CD1c-positive myeloid dendritic cell (primary cell): ENCODE measurements around the gene CEP57L1.
"Not testable (repeated sequence)": the region's sequence is repeated elsewhere in the genome, so short reads cannot be mapped to it uniquely, and the experiment has no call there.

Source experiments
- DNase-seq: peaks from one replicate; pipeline ENCODE4 v3.0.0-alpha.2; 2016; ENCODE audit errors: extremely low spot score

CEP57L1 gene

DNA sequence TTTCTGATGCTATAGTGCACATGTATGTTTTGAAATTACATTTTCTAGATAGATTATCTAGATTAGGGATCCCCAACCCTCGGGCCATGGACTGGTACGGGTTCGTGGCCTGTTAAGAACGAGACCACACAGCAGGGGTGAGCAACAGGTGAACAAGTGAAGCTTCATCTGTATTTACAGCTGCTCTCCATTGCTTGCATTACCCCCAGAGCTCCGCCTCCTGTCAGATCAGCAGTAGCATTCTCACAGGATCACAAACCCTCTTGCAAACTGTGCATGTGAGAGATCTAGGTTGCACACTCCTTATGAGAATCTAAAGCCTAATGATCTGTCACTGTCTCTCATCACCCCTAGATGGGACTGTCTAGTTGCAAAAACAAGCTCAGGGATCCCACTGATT lies 10.4 kb downstream of the CEP57L1 start:
- no peak for DNase-seq

DNA sequence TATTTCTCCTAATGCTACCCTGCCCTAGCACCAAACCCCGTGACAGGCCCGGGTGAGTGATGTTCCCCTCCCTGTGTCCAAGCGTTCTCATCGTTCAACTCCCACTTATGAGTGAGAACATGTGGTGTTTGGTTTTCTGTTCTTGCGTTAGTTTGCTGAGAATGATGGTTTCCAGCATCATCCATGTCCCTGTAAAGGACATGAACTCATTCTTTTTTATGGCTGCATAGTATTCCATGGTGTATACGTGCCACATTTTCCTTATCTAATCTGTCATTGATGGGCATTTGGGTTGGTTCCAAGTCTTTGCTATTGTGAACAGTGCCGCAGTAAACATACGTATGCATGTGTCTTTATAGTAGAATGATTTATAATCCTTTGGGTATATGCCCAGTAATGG lies 14.4 kb downstream of the CEP57L1 start:
- not testable (repeated sequence) for DNase-seq

DNA sequence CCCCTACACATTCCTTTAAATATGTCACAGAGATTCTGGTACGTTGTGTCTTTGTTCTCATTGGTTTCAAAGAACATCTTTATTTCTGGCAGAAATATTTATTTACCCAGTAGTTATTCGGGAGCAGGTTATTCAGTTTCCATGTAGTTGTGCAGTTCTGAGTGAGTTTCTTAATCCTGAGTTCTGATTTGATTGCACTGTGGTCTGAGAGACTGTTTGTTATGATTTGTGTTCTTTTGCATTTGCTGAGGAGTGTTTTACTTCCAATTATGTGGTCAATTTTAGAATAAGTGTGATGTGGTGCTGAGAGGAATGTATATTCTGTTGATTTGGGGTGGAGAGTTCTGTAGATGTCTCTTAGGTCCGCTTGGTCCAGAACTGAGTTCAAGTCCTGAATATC lies 17.4 kb downstream of the CEP57L1 start:
- not testable (repeated sequence) for DNase-seq

DNA sequence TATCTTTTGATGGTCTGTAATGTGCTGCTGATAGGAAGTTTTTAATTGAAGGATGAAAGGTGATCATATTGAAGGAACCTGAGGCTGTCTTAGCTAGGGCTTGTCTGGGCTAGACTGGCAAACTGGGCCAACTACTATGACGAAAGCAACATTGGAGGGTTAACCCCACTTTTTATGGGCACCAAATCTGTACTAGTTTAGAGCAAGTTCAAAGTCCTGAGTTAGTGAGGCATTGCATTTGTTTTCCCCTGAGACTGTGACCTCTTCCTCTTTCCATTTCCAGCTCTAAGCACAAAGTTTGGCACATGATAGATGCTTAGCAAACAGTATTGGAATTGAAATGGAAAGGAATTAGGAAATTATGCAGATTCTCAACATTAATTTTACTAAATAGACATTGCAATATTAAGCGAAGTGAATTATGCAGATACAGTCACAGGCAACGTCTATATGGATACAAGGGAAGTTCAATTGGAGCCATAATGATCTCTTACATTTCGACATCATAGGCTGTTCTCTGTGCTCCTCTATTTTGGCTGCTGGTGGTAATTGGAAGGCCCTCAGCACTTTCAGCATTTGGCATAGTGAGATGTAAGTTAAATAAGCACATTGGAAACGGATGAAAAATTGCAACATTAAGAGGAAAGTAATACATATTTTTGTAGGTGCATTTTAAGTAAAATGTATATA lies 22.2 kb downstream of the CEP57L1 start:
- no peak for DNase-seq

DNA sequence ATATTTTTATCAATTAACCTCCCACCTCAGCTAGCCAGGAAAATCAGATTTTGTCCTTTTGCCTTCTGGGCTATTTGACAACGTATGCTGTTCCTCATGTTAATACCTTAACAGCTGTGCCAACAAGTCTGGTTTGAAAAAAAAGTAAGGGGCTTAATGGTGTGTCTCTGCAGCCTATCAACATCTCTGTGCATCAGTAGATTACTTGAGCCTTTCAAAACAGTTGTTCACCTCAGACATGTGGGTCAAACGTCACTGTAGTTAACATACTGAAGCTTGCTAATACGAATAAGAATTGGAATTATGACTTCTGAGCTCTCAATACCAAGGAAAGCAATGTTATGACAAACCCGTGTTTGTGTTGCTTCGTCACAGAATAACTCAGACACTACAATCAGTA lies 23.0 kb downstream of the CEP57L1 start:
- no peak for DNase-seq

DNA sequence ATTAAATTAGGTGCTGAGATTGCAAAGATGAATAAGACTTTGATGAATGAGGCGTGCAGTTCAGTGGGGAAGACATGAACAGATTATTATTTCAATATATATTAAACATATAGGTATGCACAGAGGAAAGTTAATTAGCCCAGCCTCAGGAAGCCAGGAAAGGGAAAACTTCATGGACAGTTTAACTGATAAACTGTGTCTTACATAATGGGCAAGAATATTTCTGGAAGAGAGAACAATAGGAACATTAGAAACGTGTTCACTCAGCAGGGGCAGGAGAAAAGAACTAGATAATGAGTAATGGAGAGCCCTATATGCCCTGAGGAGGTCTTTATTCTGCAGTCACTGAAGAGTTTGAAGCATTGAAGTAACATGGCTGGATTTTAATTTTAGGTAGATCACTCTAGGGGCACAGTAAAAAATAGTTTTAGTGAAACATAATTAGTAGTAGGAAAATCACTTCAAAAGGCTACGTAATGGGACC lies 23.6 kb downstream of the CEP57L1 start:
- DNase-seq = no peak

DNA sequence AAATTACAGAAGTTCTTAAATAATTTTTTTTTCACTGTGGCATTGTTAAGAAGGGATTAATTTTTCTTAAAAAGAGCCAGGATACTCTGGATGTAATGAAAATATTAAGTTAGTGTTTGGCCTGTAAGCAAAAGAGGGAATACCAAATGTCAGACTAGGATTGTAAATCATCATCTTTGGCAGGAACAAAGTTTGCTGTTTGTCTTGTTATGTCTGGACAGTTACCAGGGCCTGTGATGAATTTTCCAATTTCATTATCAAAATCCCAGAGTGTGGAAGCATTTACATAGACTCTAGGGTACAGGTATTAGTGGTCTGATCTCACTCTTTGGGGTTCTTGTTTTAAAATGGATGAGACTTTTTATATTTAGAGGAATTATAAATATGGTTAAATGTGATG lies 26.1 kb downstream of the CEP57L1 start:
- no peak for DNase-seq

DNA sequence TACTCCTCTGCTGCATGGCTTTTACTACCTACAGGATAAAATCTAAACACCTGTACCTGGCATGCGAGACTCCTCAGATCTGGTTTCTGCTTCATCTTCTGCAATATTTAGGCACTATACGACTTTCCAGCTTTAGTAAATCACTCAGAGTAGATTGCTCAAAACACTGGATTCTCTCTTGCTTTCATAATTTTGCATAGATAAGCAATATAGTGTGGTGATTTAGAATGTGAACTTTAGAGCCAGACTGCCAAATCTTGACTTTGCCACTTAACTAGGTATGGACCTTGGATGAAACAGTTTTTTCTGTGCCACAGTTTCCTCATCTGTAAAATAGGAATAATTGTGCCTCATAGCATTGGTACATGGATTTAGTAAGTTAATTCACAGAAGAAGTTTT lies 28.9 kb downstream of the CEP57L1 start:
- no peak for DNase-seq

DNA sequence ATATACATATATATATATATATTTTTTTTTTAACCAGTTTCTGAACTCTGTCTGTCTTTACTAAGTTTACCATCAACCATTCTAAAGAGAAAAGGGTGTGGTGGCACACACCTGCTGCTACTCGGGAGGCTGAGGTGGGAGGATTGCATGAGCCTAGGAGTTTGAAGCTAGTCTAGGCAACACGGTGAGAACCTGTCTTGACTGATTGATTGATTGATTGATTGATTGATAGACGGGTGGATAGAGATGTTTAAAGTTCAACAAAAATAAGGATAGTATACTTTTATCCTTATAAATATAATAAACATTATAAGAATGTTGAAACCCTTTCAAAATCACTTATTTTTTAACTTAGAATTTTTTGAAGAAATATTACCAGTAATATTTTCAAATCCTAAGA lies 30.2 kb downstream of the CEP57L1 start:
- no peak for DNase-seq

DNA sequence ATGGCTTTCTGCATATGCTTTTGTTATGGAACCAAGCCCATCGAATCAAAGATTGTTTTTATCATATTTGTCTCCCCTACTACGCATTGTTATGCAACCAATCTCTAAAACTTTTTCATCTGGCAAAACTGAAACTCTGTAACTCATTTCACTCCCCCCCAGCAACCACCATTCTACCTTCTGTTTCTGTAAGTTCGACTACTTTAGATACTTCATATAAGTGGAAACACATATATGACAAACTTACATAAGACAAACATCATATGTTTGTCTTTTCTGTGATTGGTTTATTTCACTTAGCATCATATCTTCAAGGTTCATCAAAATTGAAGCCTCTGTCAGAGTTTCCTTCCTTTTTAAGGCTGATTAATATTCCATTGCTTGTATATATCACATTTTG lies 34.8 kb downstream of the CEP57L1 start:
- no peak for DNase-seq

DNA sequence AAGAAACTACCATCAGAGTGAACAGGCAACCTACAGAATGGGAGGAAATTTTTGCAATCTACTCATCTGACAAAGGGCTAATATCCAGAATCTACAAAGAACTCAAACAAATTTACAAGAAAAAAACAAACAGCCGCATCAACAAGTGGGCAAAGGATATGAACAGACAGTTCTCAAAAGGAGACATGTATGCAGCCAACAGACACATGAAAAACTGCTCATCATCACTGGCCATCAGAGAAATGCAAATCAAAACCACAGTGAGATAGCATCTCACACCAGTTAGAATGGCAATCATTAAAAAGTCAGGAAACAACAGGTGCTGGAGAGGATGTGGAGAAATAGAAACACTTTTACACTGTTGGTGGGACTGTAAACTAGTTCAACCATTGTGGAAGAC lies 40.3 kb downstream of the CEP57L1 start:
- DNase-seq = not testable (repeated sequence)

DNA sequence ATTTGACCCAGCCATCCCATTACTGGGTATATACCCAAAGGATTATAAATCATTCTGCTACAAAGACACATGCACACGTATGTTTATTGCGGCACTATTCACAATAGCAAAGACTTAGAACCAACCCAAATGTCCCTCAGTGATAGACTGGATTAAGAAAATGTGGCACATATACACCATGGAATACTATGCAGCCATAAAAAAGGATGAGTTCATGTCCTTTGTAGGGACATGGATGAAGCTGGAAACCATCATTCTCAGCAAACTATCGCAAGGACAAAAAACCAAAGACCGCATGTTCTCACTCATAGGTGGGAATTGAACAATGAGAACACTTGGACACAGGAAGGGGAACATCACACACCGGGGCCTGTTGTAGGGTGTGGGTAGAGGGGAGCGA lies 40.7 kb downstream of the CEP57L1 start:
- DNase-seq = not testable (repeated sequence)

DNA sequence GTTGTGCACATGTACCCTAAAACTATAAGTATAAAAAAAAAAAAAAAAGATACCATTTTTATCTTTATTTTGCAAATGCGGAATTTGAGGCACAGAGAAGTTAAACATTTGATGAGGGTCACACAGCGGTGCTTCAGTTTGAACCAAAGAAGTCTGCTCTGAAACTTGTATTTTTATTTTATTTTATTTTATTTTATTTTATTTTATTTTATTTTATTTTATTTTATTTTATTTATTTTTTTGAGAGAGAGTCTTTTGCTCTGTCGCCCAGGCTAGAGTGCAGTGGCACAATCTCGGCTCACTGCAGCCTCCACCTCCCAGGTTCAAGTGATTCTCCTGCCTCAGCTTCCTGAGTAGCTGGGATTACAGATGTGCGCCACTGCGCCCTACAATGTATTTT lies 41.2 kb downstream of the CEP57L1 start:
- DNase-seq = not testable (repeated sequence)

DNA sequence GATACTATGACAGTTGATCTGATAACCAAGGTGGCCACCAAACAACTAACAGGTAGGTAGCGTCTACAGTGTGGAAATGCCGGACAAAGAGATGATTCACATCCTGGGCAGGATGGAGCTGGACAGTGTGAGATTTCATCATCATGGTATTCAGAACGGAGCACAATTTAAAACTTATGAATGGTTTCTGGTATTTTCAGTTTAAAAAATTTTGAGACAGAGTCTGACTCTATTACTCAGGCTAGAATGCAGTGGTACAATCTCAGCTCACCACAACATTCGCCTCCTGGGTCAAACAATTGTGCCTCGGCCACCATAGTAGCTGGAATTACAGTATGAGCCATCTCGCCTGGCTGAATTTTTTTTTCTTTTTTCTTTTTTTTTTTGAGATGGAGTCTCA lies 43.8 kb downstream of the CEP57L1 start:
- DNase-seq = no peak

DNA sequence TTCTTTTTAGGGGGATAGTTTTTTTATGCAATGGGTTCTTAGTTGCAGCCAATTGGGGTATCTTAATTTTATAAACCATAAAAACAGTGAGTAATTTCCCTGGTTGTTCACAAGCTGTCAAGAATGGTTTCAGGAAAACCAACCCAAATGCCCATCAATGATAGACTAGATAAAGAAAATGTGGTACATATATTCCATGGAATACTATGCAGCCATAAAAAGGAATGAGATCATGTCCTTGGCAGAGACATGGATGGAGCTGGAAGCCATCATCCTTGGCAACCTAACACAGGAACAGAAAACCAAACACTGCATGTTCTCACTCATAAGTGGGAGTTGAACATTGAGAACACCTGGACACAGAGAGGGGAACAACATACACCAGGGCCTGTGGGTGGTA lies 46.8 kb downstream of the CEP57L1 start:
- DNase-seq = not testable (repeated sequence)

DNA sequence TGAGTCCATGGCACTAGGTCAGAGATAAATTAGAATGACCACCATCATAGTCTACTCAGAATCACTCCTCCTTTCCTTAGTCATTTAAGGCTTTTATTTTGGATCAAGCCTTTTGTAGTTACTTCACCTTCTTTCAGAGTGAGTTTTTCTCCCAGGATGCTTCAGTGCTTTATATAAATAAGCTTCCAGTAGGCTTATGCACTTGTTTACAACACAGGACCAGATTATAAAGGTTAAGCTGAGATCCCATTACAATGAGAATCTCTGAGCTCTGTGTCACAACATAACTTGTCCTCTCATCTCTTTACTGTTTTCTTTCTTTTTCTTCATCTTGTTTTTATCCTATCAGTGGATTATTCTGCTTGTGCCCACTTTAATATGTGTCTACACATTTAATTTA lies 47.9 kb downstream of the CEP57L1 start:
- DNase-seq = no peak

DNA sequence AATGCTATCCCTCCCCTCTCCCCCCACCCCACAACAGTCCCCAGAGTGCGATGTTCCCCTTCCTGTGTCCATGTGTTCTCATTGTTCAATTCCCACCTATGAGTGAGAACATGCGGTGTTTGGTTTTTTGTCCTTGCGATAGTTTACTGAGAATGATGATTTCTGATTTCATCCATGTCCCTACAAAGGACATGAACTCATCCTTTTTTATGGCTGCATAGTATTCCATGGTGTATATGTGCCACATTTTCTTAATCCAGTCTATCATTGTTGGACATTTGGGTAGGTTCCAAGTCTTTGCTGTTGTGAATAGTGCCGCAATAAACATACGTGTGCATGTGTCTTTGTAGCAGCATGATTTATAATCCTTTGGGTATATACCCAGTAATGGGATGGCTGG lies 52.9 kb downstream of the CEP57L1 start:
- not testable (repeated sequence) for DNase-seq

DNA sequence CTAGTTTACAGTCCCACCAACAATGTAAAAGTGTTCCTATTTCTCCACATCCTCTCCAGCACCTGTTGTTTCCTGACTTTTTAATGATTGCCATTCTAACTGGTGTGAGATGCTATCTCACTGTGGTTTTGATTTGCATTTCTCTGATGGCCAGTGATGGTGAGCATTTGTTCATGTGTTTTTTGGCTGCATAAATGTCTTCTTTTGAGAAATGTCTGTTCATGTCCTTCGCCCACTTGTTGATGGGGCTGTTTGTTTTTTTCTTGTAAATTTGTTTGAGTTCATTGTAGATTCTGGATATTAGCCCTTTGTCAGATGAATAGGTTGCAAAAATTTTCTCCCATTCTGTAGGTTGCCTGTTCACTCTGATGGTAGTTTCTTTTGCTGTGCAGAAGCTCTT lies 53.4 kb downstream of the CEP57L1 start:
- DNase-seq = not testable (repeated sequence)

DNA sequence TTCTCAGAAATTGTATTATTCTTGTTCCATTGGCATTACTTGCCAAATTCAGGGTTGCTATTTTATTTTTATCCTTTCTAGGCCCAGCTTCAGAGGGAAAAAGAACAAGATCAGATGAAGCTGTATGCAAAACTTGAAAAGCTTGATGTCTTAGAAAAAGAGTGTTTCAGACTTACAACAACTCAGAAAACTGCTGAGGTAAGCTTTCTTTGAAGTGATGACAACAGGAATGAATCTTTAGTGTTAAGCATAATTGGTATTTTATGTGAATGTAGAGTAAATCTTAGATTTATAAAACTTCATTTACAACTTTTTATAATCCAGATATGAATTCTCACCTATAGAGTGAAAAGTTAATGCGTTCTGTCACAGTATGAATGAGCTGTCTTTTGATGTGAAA lies 58.4 kb downstream of the CEP57L1 start:
- no peak for DNase-seq

DNA sequence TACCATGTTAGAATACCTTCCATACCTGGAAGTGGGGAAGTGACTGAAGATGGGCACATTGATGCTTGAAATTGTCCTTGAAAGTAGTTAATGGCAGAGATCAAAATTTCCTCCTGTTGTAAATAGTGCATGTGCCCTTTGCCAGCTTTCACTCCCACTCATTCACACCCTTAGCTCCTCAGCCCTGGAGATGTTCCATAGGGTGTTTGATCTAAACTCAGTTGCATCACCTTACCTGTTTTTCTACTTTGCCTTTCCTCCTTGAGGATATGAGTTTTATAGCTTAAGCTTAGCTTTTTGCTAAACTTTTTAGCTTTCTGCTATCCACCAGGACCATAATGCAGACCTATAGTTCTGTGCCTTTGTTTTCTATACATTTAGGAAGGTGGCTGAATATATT lies 69.0 kb downstream of the CEP57L1 start:
- no peak for DNase-seq

DNA sequence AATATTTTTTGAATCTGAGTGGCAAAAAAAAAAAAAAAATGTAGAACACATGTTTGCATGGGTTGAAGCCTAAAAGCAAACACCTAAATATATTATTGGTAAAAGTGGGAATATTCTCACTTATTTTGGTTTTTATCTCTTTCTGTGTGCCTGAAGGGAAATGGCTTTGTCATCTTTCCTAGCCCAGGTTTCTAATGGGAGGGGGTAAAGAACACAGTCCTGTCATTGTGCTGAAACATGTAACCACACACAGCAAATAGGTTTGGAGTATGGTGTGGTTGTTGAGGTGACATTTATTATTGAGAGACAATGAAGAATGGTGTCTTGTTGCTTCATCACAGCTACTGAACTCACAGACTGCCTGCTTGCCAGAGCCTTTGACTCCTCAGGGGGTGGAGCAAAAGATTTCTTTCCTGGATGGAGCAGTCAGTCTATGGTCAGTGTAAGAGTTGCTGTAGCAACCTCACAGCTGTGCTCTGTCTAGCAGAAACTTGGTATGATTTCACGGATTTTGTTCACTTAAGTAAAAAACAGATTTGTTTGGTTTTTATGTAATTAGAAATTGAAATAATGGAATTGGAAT lies 70.2 kb downstream of the CEP57L1 start:
- no peak for DNase-seq

DNA sequence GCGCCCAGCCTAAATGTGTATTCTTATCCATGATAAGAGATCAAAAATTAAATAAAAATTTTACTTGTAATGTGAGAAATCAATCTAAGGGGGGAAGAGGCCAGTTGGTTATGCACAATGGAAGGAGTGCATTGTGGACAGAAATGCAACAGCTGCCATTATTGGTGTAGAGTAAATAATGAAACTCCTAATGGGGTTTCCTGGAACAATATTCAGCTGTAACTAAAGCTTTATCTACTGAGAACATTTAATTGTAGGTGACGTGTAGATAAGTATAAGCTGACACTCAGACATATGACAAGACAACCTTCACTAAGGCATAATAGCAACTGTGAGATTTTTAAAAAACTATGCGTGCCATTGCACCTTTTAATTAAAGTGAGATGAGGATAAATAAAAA lies 71.4 kb downstream of the CEP57L1 start:
- DNase-seq = no peak

DNA sequence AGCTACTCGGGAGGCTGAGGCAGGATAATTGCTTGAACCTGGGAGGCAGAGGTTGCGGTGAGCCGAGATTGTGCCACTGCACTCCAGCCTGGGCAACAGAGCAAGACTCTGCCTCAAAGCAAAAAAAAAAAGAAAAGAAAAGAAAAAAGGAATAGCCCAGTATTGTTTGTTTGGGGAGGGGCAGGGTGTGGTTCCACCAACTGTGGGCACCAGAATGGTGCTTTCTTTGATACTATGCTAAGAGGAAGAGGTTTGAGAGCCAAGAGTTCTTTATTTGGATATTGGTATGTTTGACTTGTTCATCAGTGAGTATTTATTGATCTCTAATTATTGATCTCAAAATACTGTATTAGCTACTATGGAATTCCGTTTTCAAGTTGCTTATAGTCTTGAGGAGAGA lies 72.3 kb downstream of the CEP57L1 start:
- no peak for DNase-seq

DNA sequence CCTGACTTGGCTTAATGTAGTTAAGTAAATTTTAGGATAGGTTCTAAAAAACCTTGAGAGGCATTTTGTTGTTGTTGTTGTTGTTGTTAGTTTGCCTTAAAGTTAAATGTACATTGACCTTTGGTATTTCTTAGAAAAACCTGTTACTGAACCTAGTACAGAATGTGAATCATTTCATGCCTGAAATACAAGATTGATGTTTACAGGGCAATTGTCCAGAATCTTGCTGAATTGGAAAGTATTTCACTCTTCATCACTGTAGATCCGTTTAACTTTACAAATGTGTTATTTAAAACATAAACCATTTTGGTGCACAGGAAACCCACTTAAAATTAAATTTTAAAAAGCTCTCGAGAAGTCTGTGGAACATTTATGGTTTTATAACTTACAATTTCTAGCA lies 75.0 kb downstream of the CEP57L1 start:
- no peak for DNase-seq
